GM10847 (cell line): Measurements from ENCODE around the gene GGCX.
A peak's percentile ranks its signal among the peaks of the same experiment; 100 is the strongest.

Experiments used
- POLR2A ChIP-seq: IDR thresholded peaks from 2 replicates; pipeline ENCODE4 v1.6.1; 2011; ENCODE audit not compliant: insufficient read length; ENCODE audit errors: extremely low read depth

Gene GGCX

DNA sequence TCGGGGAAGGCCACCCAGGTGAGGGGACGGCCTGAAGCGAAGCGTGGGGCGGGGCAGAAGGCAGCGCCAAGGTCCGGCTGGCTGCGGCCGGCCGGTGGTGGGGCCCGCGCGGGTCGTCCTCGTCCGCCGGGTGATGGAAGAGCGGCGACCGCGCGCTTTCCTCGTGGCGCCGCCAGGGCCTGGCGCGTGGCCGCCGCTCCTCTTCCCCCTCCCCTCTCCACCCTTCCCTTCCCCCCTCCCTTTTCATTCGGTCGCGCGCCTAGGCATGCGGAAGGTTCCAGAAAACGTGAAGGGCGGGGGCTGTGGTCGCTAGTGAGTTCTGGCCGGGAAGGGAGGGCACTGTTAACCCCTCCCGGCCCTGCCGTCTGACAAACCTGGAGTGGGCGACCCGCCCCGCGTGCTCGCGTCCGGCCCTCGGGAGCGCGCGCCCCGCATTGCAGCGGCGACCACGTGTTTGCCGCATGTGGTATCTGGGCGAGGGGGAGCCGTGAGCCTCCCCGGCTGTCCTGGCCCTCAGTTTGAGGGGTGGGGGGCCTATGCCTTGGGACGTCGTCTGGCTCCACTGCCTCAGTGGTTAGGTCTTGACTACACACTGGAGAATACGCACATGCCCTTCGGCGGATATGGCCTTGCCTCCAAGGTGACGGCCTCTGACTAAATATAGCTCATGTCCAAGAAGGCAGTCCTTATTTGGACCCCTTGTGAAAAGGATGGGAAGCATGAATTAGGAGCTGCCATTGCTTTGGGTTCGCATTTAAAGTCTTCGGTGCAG is 21.7 kb downstream of the GGCX start:
- no peak for TF ChIP-seq POLR2A

GRCh38 chr2:85538507-85539360 is 22.6 kb downstream of the GGCX start, which contains the start of gene MAT2A:
TSS of gene MAT2A (plus strand) at chr2:85539168. CDS start at chr2:85539288, 120 bp downstream.
- peak; percentile 100 for TF ChIP-seq POLR2A

DNA sequence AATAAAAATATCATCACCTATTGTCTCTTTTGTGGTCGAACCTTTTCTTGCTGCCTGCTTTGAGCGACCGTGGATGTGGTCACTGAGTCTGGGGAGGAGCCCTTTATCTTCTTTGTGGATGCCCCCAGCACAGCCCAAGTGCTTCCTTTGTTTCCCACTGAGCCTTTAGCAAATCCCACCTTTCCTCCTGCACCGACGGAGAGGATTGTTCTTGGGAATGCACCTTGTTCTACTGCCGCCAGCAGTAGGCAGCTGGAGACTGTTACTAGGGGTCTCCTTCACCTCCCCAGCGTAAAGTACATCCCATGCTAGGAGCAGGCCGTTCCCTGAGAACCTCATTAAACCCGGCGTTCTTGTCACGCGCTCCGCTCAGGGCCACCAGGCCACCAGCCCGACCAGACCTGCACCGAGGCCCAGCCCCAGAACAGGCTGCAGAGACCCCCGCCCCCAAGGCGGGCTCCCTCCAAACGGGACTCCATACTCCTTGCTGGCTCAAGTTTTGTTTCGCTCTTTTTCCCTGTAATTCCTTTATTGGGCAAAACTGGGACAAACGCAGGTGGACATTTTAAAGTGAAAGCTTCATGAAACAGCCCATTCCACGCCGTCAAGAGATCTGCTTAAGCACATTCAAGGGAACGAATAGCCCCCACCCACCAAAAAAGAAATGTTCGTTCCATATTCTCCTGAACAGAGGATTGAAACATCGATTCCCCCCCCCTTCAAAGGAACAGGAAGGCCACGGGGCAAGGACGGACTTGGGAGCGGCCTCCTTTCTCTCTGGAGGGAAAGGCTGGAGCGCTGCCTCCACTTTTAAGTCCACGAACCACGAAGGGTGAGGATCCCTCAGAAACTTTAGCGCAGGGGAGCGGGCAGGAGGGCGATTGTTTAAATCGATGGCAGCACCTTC is 23.4 kb downstream of the GGCX start:
- TF ChIP-seq POLR2A = no peak

GRCh38 chr2:85536479-85536878 is 24.8 kb downstream of the GGCX start:
- no peak for TF ChIP-seq POLR2A

DNA sequence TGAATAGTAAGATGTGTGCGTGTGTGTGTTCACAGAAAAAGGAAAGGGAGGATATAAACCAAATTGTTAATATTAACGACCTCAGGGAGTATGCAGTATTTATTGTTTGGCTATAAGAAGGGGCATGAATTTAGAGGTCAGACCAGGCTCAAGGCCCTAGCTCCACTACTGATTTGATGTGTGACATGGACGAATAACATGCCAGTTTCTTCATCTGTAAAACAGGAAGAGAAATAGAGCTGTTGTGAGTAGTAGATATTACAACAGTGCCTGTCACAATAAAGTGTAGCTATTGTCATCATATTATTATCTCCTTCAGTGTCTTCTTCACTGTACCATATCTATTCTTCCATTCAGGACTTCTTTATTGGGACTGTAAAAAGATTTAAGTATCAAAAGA is 26.4 kb downstream of the GGCX start:
- TF ChIP-seq POLR2A = no peak

- TF ChIP-seq POLR2A = no peak
These were observed 27.2 kb downstream of the GGCX start for GRCh38 chr2:85534099-85534498.

GRCh38 chr2:85531589-85531988 is 29.7 kb downstream of the GGCX start:
- no peak for TF ChIP-seq POLR2A

DNA sequence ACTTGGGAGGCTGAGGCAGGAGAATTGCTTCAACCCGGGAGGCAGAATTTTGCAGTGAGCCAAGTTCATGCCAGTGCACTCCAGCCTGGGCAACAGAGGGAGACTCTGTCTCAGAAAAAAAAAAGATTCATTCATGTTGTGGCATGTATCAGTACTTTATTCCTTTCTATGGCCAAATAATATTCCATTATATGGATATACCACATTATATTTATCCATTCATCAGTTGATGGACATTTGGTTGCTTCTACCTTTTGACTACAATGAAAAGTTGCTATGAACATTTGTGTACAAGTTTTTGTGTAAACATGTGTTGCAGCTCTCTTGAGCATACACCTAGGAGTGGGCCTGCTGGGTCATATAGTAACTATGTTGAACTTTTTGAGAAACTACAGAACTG is 31.5 kb downstream of the GGCX start:
- no peak for TF ChIP-seq POLR2A

DNA sequence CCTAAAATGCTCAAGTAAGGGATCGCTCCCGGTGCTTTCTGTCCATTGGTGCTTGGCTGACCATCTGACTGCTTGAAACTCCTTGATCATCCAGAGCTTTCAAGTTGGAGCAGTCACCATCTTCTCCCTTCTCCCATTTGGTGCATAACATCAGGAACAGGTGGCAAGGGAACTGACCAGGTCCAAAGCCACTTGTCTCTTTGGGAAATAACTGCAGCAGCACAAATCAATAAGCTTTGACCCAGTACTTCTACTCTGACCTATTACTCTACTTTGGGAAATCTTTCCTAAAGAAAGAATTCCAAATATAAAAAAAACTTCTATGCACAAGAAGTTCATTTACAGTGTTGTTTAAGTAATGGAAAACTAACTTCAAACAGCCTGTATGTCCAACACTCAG is 32.9 kb downstream of the GGCX start:
- no peak for TF ChIP-seq POLR2A

- TF ChIP-seq POLR2A = no peak
These were observed 33.5 kb downstream of the GGCX start for GRCh38 chr2:85527787-85528186.

- TF ChIP-seq POLR2A = no peak
These were observed 35.7 kb downstream of the GGCX start for GRCh38 chr2:85525567-85525966.

- no peak for TF ChIP-seq POLR2A
These were observed 36.3 kb downstream of the GGCX start for GRCh38 chr2:85525029-85525428.

GRCh38 chr2:85524336-85524908 is 36.9 kb downstream of the GGCX start:
- no peak for TF ChIP-seq POLR2A

DNA sequence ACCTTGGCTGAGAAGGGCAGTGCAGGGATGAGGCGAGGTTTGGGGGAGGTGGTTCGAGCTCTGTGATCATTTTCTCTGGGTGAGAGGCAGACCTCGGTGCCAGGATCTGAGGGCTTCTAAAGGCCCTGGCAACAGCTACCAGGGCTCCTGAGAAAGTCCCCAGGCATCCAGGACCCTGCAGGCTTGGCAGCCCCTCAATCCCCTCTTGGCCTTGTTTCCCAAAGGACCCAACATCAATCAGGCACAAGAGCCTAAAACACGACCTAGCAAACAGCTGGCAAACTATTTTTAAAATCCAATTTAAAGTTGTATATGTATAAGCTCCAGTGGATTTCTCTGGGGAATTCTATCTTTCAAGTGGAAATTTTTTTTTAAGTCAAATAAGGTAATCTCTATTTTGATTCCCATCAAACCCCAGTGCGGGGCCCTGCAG is 37.4 kb downstream of the GGCX start:
- no peak for TF ChIP-seq POLR2A
